ENCODE measurements around the gene NHERF2.

DNA sequence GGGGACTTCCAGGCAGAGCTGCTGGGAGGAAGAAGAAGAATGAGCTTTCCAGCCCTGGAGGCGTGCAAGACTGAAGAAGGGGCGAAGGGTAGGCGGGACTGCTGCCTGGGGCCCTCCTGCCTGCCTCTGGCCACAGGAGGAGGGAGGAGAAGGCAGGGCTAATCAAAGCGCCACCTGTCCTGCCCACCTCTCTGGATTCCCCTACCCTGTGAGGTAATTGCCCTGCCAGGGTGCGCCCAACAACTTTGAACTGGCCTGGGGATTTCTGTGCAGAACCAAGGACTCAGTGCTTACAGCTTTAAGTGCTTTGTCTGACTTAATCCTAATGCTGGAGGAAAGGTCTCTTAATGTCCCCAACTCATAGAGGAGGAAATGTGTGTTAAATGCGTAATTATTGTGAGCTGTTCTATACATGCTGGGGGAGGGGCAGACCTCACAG is 45.3 kb upstream of the NHERF2 start, which contains the start of gene NOXO1:
- TF ChIP-seq CTCF (IDR thresholded peaks at IDR 0.05) (no peak), POLR2A (IDR thresholded peaks at IDR 0.05) (no peak)
